HUES64 (cell line): ENCODE data around the gene SIT1.

ENCODE experiments used
- H3K27ac ChIP-seq: 2 replicates; pipeline ENCODE4 v1.7.0; 2013; ENCODE audit warnings: low read depth, low read length, inconsistent platforms
- H3K27me3 ChIP-seq: 2 replicates; pipeline ENCODE4 v1.6.1; 2013; ENCODE audit warnings: mild to moderate bottlenecking, low read length; ENCODE audit not compliant: insufficient read depth
- H3K36me3 ChIP-seq: 2 replicates; pipeline ENCODE4 v1.6.1; 2013; ENCODE audit warnings: mild to moderate bottlenecking, low read length; ENCODE audit not compliant: insufficient read depth
- H3K4me1 ChIP-seq: 2 replicates; pipeline ENCODE4 v1.6.1; 2013; ENCODE audit warnings: mild to moderate bottlenecking, low read length, moderate library complexity; ENCODE audit not compliant: insufficient read depth
- H3K4me3 ChIP-seq: 2 replicates; pipeline ENCODE4 v1.5.1; 2013; ENCODE audit warnings: mild to moderate bottlenecking, low read length, moderate library complexity
- H3K9ac ChIP-seq: 2 replicates; pipeline ENCODE4 v1.6.1; 2013; ENCODE audit warnings: mild to moderate bottlenecking, low read depth, low read length
- H3K9me3 ChIP-seq: 2 replicates; pipeline ENCODE4 v1.6.1; 2013; ENCODE audit warnings: low read depth, low read length; ENCODE audit not compliant: insufficient read depth
- WGBS: fragments of 150-250, 120-280 bp; methylation state at CpG from one replicate; pipeline ENCODE4 v1.1.7; 2013; ENCODE audit warnings: missing lambda C conversion rate; 5-methylcytosine and 5-hydroxymethylcytosine counted together

The SIT1 gene

DNA sequence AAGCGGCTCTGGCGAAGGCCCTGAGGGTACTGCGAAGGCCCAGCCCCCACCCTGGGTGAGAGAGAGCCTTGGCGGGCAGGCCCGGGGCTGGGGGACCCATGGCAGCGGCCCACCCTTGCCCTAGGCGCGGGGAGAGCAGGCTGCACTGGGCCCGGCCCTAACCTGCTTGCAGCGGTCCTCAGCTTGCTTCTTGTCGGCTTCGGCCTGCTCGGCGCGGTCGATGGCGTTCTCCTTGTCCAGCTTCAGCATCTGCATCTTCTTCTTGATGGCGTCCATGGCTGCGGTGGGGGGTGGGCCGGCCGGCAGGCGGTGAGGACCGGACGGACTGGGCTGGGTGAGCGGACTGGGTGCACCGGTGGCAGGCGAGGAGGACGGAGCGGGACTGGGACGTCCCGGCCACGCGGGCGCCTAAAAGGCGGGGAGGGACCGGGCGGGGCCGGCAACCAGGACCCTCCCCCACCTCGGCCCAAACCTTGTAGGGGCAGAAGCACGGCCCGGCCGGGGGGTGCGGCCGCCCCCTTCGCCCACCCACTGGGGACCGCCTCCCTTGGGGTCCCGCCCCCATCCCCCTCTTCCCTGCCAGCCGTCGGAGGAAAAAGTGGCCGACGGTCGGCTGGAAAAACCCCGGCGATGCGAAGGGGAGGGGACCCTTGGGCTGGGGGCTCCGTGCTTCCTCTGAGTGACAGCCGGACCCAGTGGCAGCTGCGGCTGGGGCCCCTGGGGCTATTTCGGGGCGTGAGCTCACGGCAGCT, 39.0 kb upstream of the SIT1 start, which contains the start of gene TPM2:
TPM2 (minus strand) TSS at position 384 of the 752 bp plus-strand sequence; CDS start at position 276, 108 bp downstream.
- Histone ChIP-seq H3K9me3 (no peaks in the 10 kb centered on the region), H3K27ac (peak within 1 kb of the TSS; percentile 85), H3K4me1 (peaks cover 9% of the 10 kb centered on the region), H3K9ac (peak within 1 kb of the TSS; percentile 85), H3K36me3 (peaks cover 33% of the 10 kb centered on the region), H3K27me3 (no peaks in the 10 kb centered on the region), H3K4me3 (peak within 1 kb of the TSS; percentile 77)
- under 1% methylated on average over 61 of the region's 61 CpGs for WGBS

DNA sequence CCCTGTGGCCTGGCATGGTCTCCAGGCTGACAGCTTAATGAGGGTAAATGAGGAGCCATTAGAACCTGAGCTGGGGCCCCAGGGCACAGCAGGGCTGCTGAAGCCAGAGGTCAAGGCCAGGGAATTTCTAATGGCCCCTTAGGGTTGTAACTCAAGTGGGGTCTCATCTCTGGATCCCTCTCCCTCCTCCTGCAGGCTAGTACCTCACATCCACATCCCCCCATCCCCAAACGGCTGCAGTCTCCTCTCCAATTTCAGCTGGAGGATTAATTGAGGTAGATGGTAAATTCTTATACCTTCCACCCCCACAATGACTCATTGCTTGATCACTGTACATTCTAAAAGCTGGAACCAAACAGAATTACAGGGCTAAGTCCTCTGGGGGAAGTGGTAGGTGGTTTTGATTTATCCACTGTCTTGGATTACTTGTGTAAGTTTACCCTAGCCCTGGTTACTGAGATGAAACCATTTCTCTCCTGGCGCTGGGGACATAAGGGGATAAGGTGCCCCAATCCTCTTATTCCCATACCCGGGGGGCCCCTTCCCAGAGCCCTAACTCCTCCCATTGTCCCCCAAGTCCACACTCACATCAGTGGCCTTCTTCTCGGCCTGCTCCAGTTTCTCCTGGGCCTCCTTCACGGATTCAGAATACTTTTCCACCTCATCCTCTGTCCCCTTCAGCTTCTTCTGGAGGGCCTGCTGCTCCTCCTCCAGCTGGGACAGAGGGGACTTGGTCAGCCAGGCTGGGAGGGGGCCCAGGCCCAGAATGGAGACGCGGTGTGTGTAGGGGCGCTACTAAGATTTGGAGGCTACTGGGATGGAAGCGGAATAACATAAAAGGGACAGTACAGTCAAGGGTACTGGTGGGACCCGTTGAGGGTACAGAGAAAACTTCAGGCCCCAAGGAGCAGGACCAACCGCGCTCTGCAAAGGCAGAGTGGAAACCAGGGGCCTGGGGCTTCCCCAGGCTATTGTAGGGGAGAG, 38.1 kb upstream of the SIT1 start:
- peak overlapping the region; percentile 85 for H3K9ac ChIP-seq
- peak overlapping the region; percentile 77 for H3K4me3 ChIP-seq
- peak overlapping the region; percentile 85 for H3K27ac ChIP-seq

GRCh38 chr9:35687972-35688557, 37.3 kb upstream of the SIT1 start:
- Histone ChIP-seq H3K4me3 (peak overlapping the region; percentile 77), H3K9ac (peak overlapping the region; percentile 85; the same call in 1 of the 2 replicates), H3K27ac (no peak overlapping the region), H3K4me1 (peaks cover 9% of the 10 kb centered on the region), H3K9me3 (no peaks in the 10 kb centered on the region), H3K27me3 (no peaks in the 10 kb centered on the region), H3K36me3 (peaks cover 49% of the 10 kb centered on the region)
- WGBS = 95% methylated on average over 2 of the region's 2 CpGs

More for the DNA sequence above, 38.1 kb upstream of the SIT1 start:
- peaks cover 9% of the 10 kb centered on the region for H3K4me1 ChIP-seq
- no peaks in the 10 kb centered on the region for H3K27me3 ChIP-seq
- H3K36me3 ChIP-seq = peaks cover 41% of the 10 kb centered on the region
- WGBS = 13% methylated on average over 11 of the region's 12 CpGs
- no peaks in the 10 kb centered on the region for H3K9me3 ChIP-seq

GRCh38 chr9:35687306-35687705, 36.6 kb upstream of the SIT1 start:
- 81% methylated on average over 2 of the region's 2 CpGs for WGBS
- Histone ChIP-seq H3K36me3 (peaks cover 57% of the 10 kb centered on the region), H3K9me3 (no peaks in the 10 kb centered on the region), H3K4me1 (peaks cover 9% of the 10 kb centered on the region), H3K9ac (no peak overlapping the region), H3K27ac (no peak overlapping the region), H3K27me3 (no peaks in the 10 kb centered on the region), H3K4me3 (no peak overlapping the region)

DNA sequence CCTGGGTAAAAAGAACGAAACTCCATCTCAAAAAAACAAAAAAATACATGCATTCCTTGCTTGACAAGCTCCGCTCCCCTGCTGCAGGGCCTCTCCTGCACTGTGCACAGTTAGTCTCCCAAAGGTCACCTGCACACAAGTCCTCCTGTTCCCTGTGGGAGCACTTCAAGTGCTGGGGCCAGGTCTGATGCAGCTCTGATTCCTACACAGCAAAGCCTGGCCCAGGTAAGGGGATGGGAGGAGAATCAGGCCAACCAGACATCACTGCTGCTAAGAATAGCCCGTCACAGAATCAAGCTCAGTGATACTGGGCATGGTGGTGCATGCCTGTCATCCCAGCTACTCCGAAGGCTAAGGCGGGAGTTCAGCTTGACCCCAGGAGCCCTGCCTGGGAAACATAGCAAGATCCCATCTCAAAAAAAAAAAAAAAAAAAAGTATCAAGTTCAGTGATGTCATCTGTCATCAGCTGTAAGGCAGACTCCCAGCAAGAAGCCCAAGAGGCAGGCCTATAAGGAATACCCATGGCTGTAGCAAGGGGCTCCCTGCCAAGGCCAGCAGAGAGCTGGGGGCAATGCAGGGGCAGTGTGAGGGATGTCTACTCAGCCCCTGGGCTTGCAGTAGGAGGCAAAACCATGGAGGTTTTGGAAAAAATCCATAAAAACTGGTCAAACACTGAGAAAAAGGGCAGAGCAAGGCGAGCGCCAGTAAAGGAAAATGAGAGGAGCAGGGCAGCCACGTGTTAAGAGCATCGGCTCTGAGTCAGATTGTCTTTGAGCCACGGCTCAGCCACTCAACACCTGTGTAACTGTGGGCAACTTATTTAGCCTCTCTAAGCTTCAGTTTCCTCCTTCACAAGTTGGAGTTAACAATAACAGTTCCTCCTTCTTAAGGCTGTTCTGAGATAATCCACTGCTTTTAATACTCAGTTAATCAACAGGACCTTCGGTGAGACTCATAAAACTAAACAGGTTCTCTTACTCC, 35.8 kb upstream of the SIT1 start:
- no peak overlapping the region for H3K27ac ChIP-seq
- no peak overlapping the region for H3K9ac ChIP-seq
- no peak overlapping the region for H3K4me3 ChIP-seq
- WGBS = 90% methylated on average over 11 of the region's 11 CpGs
- H3K9me3 ChIP-seq = no peaks in the 10 kb centered on the region
- H3K36me3 ChIP-seq = peaks cover 65% of the 10 kb centered on the region
- peaks cover 9% of the 10 kb centered on the region for H3K4me1 ChIP-seq
- no peaks in the 10 kb centered on the region for H3K27me3 ChIP-seq

DNA sequence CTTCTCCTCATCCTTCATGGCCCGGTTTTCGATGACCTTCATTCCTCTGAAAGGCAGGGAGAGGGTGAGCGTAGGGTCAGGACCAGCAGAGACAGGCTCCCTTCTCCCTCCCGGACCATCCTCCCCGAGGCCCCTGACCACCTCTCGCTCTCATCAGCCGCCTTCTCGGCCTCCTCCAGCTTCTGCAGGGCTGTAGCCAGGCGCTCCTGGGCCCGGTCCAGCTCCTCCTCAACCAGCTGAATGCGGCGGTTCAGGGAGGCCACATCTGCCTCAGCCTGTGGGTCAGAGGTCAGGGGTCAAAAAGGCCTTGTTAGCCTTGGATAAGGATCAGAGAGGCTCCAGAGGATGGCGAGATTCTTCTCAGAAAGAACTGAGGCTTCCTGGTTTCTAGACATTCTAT, 34.8 kb upstream of the SIT1 start:
- H3K9me3 ChIP-seq = no peaks in the 10 kb centered on the region
- no peaks in the 10 kb centered on the region for H3K27me3 ChIP-seq
- WGBS = 96% methylated on average over 13 of the region's 13 CpGs
- H3K27ac ChIP-seq = no peak overlapping the region
- no peak overlapping the region for H3K9ac ChIP-seq
- H3K36me3 ChIP-seq = peaks cover 66% of the 10 kb centered on the region
- no peak overlapping the region for H3K4me3 ChIP-seq
- peaks cover 9% of the 10 kb centered on the region for H3K4me1 ChIP-seq

GRCh38 chr9:35684921-35685320, 34.2 kb upstream of the SIT1 start:
- no peak overlapping the region for H3K27ac ChIP-seq
- peaks cover 9% of the 10 kb centered on the region for H3K4me1 ChIP-seq
- H3K9ac ChIP-seq = no peak overlapping the region
- H3K36me3 ChIP-seq = peaks cover 66% of the 10 kb centered on the region
- H3K27me3 ChIP-seq = no peaks in the 10 kb centered on the region
- no peak overlapping the region for H3K4me3 ChIP-seq
- no peaks in the 10 kb centered on the region for H3K9me3 ChIP-seq
- WGBS = 94% methylated on average over 10 of the region's 10 CpGs

- Histone ChIP-seq H3K27ac (no peak overlapping the region), H3K4me1 (peaks cover 3% of the 10 kb centered on the region), H3K27me3 (no peaks in the 10 kb centered on the region), H3K9ac (no peak overlapping the region), H3K36me3 (peaks cover 65% of the 10 kb centered on the region), H3K4me3 (no peak overlapping the region), H3K9me3 (no peaks in the 10 kb centered on the region)
- WGBS = 95% methylated on average over 2 of the region's 2 CpGs
Measured at GRCh38 chr9:35683323-35683722, 32.6 kb upstream of the SIT1 start.

DNA sequence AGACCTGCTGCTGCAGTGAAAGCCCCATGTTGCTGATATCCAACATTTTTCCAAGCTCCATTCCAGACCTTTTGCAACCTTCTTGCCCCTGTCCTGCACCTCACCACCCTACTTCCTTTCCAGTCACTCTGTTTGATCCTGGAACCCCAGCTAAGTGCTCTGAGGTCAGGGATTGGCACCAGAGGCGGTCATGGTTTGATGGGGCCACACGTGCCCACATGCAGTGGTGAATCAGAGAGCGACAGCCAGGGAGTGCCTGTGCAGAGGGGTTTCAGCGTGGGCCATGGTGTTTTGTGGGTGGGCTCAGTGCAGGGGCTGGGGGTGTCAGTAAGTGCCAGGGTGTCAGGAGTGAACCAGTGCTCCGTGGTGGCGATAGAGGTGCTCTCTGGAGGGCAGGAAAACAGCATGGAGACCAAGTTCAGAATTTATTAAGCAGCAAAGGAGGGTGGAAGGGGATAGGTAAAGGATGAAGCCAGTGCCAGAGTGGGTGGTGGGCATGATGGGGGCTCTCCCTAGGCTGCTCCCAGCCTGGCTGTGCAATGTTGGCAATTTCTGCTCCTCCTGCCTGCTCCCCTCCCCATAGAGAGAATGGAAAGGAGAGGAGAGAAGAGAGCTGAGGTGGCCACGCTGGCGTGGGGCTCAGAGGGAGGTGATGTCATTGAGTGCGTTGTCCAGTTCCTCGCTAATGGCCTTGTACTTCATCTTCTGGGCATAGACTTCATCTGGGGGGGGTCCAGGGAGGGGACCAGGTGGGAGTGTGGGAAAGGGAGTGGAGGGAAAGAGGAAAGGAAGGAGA, 32.0 kb upstream of the SIT1 start:
- peaks cover 60% of the 10 kb centered on the region for H3K36me3 ChIP-seq

More for the DNA sequence above, 32.0 kb upstream of the SIT1 start:
- WGBS = 94% methylated on average over 10 of the region's 10 CpGs
- no peaks in the 10 kb centered on the region for H3K27me3 ChIP-seq
- H3K4me3 ChIP-seq = no peak overlapping the region
- H3K9me3 ChIP-seq = no peaks in the 10 kb centered on the region
- no peak overlapping the region for H3K9ac ChIP-seq
- H3K4me1 ChIP-seq = no peaks in the 10 kb centered on the region; the same call in 1 of the 2 replicates
- H3K27ac ChIP-seq = no peak overlapping the region
